Measurements from ENCODE around the gene RBFOX1.

DNA sequence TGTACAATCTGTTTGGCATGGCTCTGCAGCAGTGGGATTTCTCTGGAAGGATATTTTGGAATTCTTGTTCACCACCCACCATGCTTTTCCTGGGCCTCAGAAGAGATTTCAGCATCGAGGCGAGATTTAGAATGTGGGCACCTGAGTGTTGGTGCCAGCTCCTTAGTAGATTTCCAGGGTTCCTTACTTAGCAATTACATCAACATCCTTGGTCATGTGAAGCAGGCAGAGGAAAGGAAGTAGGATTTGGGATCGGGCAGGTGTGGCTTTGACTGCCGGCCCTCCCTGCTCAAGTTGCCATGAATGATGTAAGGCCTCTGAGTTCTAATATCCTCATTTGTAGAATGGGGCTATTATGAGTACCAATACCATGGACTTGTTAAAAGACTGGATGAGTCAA, 13.1 kb upstream of the RBFOX1 start:
- TF ChIP-seq, protein P1, sequence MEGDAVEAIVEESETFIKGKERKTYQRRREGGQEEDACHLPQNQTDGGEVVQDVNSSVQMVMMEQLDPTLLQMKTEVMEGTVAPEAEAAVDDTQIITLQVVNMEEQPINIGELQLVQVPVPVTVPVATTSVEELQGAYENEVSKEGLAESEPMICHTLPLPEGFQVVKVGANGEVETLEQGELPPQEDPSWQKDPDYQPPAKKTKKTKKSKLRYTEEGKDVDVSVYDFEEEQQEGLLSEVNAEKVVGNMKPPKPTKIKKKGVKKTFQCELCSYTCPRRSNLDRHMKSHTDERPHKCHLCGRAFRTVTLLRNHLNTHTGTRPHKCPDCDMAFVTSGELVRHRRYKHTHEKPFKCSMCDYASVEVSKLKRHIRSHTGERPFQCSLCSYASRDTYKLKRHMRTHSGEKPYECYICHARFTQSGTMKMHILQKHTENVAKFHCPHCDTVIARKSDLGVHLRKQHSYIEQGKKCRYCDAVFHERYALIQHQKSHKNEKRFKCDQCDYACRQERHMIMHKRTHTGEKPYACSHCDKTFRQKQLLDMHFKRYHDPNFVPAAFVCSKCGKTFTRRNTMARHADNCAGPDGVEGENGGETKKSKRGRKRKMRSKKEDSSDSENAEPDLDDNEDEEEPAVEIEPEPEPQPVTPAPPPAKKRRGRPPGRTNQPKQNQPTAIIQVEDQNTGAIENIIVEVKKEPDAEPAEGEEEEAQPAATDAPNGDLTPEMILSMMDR (IDR thresholded peaks at IDR 0.05): no peak
- no peak for TF ChIP-seq ZFX (IDR thresholded peaks at IDR 0.05; ENCODE audit: borderline replicate concordance)
